SH-SY5Y (cell line): ENCODE data around the gene ARHGEF37.

Experiments
- GATA2 ChIP-seq: IDR thresholded peaks from 2 replicates; pipeline ENCODE4 v1.6.1; 2011; ENCODE audit warnings: mild to moderate bottlenecking, low read depth, low read length
- GATA3 ChIP-seq: IDR thresholded peaks from 2 replicates; pipeline ENCODE4 v1.6.1; 2011; ENCODE audit warnings: low read depth, mild to moderate bottlenecking, low read length, moderate library complexity

ARHGEF37 gene

GRCh38 chr5:149581931-149582768 lies 852 bp downstream of the ARHGEF37 start:
- TF ChIP-seq GATA2: no peak
- no peak for TF ChIP-seq GATA3

- TF ChIP-seq GATA3 (no peak), GATA2 (no peak)
Measured at GRCh38 chr5:149583394-149583793, 2.1 kb downstream of the ARHGEF37 start.

- no peak for TF ChIP-seq GATA2
- no peak for TF ChIP-seq GATA3
Measured at GRCh38 chr5:149584121-149584520, 2.8 kb downstream of the ARHGEF37 start.

- TF ChIP-seq GATA2: no peak
- no peak for TF ChIP-seq GATA3
Measured at GRCh38 chr5:149585910-149586309, 4.6 kb downstream of the ARHGEF37 start.

- TF ChIP-seq GATA2 (no peak), GATA3 (no peak)
Measured at GRCh38 chr5:149586708-149587318, 5.5 kb downstream of the ARHGEF37 start.

- no peak for TF ChIP-seq GATA2
- TF ChIP-seq GATA3: no peak
Measured at GRCh38 chr5:149588936-149589335, 7.6 kb downstream of the ARHGEF37 start.

- TF ChIP-seq GATA2 (no peak), GATA3 (no peak)
Measured at GRCh38 chr5:149593370-149593769, 12.1 kb downstream of the ARHGEF37 start.

- no peak for TF ChIP-seq GATA2
- no peak for TF ChIP-seq GATA3
Measured at GRCh38 chr5:149594206-149594895, 13.1 kb downstream of the ARHGEF37 start.

GRCh38 chr5:149596712-149597111 lies 15.4 kb downstream of the ARHGEF37 start:
- TF ChIP-seq GATA3 (no peak), GATA2 (no peak)

- TF ChIP-seq GATA2: no peak
- TF ChIP-seq GATA3: no peak
Measured at GRCh38 chr5:149597618-149598017, 16.3 kb downstream of the ARHGEF37 start.

GRCh38 chr5:149598966-149599365 lies 17.7 kb downstream of the ARHGEF37 start:
- no peak for TF ChIP-seq GATA2
- no peak for TF ChIP-seq GATA3

- TF ChIP-seq GATA2: no peak
- TF ChIP-seq GATA3: no peak
Measured at GRCh38 chr5:149599375-149599774, 18.1 kb downstream of the ARHGEF37 start.

GRCh38 chr5:149600932-149601331 lies 19.6 kb downstream of the ARHGEF37 start:
- no peak for TF ChIP-seq GATA3
- no peak for TF ChIP-seq GATA2

GRCh38 chr5:149603210-149603609 lies 21.9 kb downstream of the ARHGEF37 start:
- TF ChIP-seq GATA3: no peak
- TF ChIP-seq GATA2: no peak
